HG03442 (cell line): Measurements from ENCODE around the gene NTNG1.

ENCODE experiments used
- ATAC-seq: cut with Tn5 transposase; IDR thresholded peaks from one replicate; pipeline ENCODE4 v1.9.1; 2021; ENCODE audit warnings: mild to moderate bottlenecking, moderate library complexity; ENCODE audit not compliant: unreplicated experiment

Gene NTNG1

GRCh38 chr1:107255469-107255868 lies 114.6 kb downstream of the NTNG1 start:
- ATAC-seq, result no peak

GRCh38 chr1:107262467-107263286 lies 121.8 kb downstream of the NTNG1 start:
- ATAC-seq, result no peak

- ATAC-seq, result no peak
Measured at GRCh38 chr1:107263291-107263915, 122.6 kb downstream of the NTNG1 start.

GRCh38 chr1:107264007-107264406 lies 123.2 kb downstream of the NTNG1 start:
- ATAC-seq, result no peak

- ATAC-seq, result no peak
Measured at GRCh38 chr1:107264561-107264960, 123.7 kb downstream of the NTNG1 start.

- ATAC-seq, result no peak
Measured at GRCh38 chr1:107267489-107267888, 126.7 kb downstream of the NTNG1 start.

GRCh38 chr1:107272321-107272720 lies 131.5 kb downstream of the NTNG1 start:
- ATAC-seq, result no peak

- ATAC-seq, result no peak
Measured at GRCh38 chr1:107273515-107273914, 132.7 kb downstream of the NTNG1 start.

- no peak for ATAC-seq
Measured at GRCh38 chr1:107274227-107274626, 133.4 kb downstream of the NTNG1 start.

GRCh38 chr1:107276247-107276646 lies 135.4 kb downstream of the NTNG1 start:
- no peak for ATAC-seq

- ATAC-seq, result peak; percentile 42
Measured at GRCh38 chr1:107277022-107277421, 136.2 kb downstream of the NTNG1 start.

GRCh38 chr1:107286125-107286524 lies 145.3 kb downstream of the NTNG1 start:
- peak; percentile 89 for ATAC-seq

- ATAC-seq, result no peak
Measured at GRCh38 chr1:107291987-107292386, 151.1 kb downstream of the NTNG1 start.

- no peak for ATAC-seq
Measured at GRCh38 chr1:107293901-107294613, 153.2 kb downstream of the NTNG1 start.

- no peak for ATAC-seq
Measured at GRCh38 chr1:107294686-107295085, 153.8 kb downstream of the NTNG1 start.

- ATAC-seq, result no peak
Measured at GRCh38 chr1:107297681-107298080, 156.8 kb downstream of the NTNG1 start.

- ATAC-seq, result no peak
Measured at GRCh38 chr1:107298526-107298925, 157.7 kb downstream of the NTNG1 start.

GRCh38 chr1:107299521-107299920 lies 158.7 kb downstream of the NTNG1 start:
- no peak for ATAC-seq

GRCh38 chr1:107309962-107310361 lies 169.1 kb downstream of the NTNG1 start:
- no peak for ATAC-seq

- no peak for ATAC-seq
Measured at GRCh38 chr1:107315652-107316051, 174.8 kb downstream of the NTNG1 start.

- no peak for ATAC-seq
Measured at GRCh38 chr1:107318932-107319331, 178.1 kb downstream of the NTNG1 start.

- no peak for ATAC-seq
Measured at GRCh38 chr1:107323784-107324183, 182.9 kb downstream of the NTNG1 start.
